Tibial nerve (tissue), 4 donors: ENCODE data around the gene APOB. TPM values are rescaled to one million over a fixed set of nuclear protein-coding genes. Genes with fewer than 3 reads are reported as not detected.
A peak's percentile ranks its signal among the peaks of the same experiment; 100 is the strongest.

Experiments used
- DNase-seq, 2 donors: peaks; one replicate each; pipeline ENCODE4 v3.0.0-alpha.2; 2019; ENCODE audit warnings: low spot score in 2 of 2
- H3K27ac ChIP-seq, 4 donors: fragments of 200-600 bp; sonication (generic) in 3 of 4; one replicate each; pipeline ENCODE4 v1.5.1; 2017 to 2019; ENCODE audit warnings: mild to moderate bottlenecking in 1 of 4
- H3K27me3 ChIP-seq, 2 donors: fragments of 200-600 bp; sonication (generic) in 1 of 2; one replicate each; pipeline versions ENCODE4 v1.5.1 to v1.6.0; 2017 to 2019
- H3K36me3 ChIP-seq, 3 donors: fragments of 200-600 bp; sonication (generic); one replicate each; pipeline ENCODE4 v1.5.1; 2018 to 2019
- H3K4me1 ChIP-seq, 4 donors: fragments of 200-600 bp; sonication (generic) in 3 of 4; one replicate each; pipeline ENCODE4 v1.5.1; 2017 to 2019
- H3K4me3 ChIP-seq, 4 donors: fragments of 200-600 bp; sonication (generic) in 3 of 4; one replicate each; pipeline ENCODE4 v1.5.1; 2017 to 2019; ENCODE audit warnings: mild to moderate bottlenecking in 1 of 4, moderate library complexity in 1 of 4
- H3K9me3 ChIP-seq, 4 donors: fragments of 200-600 bp; sonication (generic) in 3 of 4; one replicate each; pipeline ENCODE4 v1.5.1; 2017 to 2019
- EP300 ChIP-seq, 2 donors: sonication (generic); formaldehyde crosslinking; IDR thresholded peaks; one replicate each; pipeline ENCODE4 v1.6.1; 2017; ENCODE audit warnings: antibody characterized with exemption in 2 of 2, mild to moderate bottlenecking in 1 of 2
- POLR2A ChIP-seq, 2 donors: fragments of 450-650 bp; IDR thresholded peaks; one replicate each; pipeline ENCODE4 v1.6.1; 2017; ENCODE audit warnings: antibody characterized with exemption in 2 of 2, mild to moderate bottlenecking in 2 of 2, moderate library complexity in 2 of 2
- WGBS, 2 donors: methylation state at CpG; one replicate each; pipeline ENCODE4 v1.1.5; 2018; 5-methylcytosine and 5-hydroxymethylcytosine counted together
- total RNA-seq, 4 donors: library from RNA; depleted of rRNA; stranded (reverse); fragments of >200 nt; gene quantifications; one replicate each; pipeline ENCODE4 v1.1.0, GENCODE V29; 2016
- TF ChIP-seq, protein P1 (sequence below), 5 experiments: fragments of 200-600 bp in 3 of 5; fragments of 450-650 bp in 2 of 5; sonication (generic) in 3 of 5; IDR thresholded peaks; one replicate each; pipeline ENCODE4 v1.5.1; 2016 to 2019; ENCODE audit warnings: antibody characterized with exemption in 5 of 5, mild to moderate bottlenecking in 3 of 5, moderate library complexity in 2 of 5

The APOB gene
- total RNA-seq, 4 donors from 2014 or later, result 2.1 to 4.2 (median 2.9) TPM

DNA sequence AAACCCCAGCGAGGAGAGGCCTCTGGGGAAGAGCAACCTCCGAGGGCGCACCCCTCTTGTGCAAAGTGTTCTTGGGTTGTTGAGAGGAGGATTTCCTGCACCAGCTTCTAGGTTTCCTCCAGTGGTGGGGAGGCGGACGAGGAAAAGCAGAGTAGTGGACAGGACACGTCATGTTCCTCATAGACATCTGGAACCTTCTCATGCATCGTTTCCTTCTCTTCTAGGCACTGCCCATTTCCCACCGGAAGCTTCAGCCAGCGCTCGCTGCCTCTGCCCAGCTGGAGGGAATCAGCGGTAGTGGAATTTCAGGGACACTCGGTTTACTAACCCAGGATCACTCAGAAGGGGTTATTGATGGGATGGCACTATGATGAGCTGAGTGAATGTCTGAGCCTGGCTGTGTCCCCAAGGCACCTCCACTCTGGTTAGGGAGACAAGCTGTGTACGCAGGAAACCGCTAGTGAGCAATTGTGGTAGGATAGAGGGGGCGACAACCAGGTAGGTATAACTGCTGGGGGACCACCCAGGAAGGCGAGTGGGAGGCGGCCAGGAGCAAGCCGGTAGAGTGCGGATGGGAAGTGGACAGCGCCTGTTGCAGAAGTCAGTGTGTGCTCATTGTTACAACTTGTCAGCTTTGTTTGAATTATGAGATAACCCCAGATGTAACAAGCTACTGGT is 960 bp upstream of the APOB start:
- Histone ChIP-seq H3K36me3 (no peaks in the 10 kb centered on the region), H3K9me3 (no peaks in the 10 kb centered on the region), H3K4me1 (peaks cover 0 to 25% (median 4%) of the 10 kb centered on the region in 4 donors), H3K4me3 (no peak overlapping the region), H3K27me3 (no peaks in the 10 kb centered on the region), H3K27ac (no peak overlapping the region)
- no peak for DNase-seq
- TF ChIP-seq POLR2A (IDR thresholded peaks at IDR 0.05) (no peak), EP300 (IDR thresholded peaks at IDR 0.05) (no peak)
- TF ChIP-seq, protein P1, sequence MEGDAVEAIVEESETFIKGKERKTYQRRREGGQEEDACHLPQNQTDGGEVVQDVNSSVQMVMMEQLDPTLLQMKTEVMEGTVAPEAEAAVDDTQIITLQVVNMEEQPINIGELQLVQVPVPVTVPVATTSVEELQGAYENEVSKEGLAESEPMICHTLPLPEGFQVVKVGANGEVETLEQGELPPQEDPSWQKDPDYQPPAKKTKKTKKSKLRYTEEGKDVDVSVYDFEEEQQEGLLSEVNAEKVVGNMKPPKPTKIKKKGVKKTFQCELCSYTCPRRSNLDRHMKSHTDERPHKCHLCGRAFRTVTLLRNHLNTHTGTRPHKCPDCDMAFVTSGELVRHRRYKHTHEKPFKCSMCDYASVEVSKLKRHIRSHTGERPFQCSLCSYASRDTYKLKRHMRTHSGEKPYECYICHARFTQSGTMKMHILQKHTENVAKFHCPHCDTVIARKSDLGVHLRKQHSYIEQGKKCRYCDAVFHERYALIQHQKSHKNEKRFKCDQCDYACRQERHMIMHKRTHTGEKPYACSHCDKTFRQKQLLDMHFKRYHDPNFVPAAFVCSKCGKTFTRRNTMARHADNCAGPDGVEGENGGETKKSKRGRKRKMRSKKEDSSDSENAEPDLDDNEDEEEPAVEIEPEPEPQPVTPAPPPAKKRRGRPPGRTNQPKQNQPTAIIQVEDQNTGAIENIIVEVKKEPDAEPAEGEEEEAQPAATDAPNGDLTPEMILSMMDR (IDR thresholded peaks at IDR 0.05), result no peak
- 82 to 83% methylated on average over 20 of the region's 20 CpGs for WGBS, 2 donors

DNA sequence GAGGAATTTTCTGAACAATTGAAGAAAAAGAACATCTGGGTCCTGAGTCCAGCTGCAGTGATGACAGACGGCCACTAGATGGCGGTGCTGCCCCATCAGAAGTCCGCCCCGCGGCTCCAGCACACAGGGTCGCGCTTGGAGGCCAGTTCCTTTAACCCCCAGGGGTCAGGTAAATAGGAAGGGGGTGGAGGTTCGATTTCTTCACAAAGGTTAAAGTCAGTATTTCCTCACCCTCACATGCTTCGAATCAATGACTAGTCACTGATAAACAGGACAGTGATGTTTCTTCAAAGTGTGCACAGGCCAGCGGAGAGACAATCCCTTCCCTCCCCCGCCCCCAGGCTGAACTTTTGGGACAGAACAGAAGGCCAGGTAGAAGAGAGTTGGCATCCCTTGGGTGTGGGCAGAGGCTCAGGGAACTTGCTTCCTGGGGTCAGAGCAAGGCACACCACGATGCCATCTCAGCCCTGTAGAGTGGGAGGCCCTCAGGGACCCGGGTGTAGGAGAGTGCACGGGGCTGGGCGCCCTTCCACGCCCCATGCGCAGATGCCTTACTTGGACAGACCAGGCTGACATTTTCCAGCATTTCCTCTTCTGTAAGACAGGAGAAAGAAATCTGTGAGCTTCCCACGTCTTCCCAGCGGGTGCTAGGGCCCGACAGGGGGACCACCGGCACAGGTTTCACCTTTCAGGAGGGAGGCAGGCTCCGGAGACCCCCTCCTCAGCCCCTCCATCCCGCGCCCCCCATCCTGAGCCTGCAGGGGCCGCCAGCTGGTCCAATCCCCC is 722 bp downstream of the APOB start:
- DNase-seq, result peak; percentile 60 to 71
- peak overlapping the region in 2 of 4 donors; percentile 24 to 77 for H3K27ac ChIP-seq
- no peaks in the 10 kb centered on the region for H3K27me3 ChIP-seq
- H3K4me3 ChIP-seq, result peak overlapping the region in 3 of 4 donors; percentile 2 to 27 (median 19)
- TF ChIP-seq POLR2A (IDR thresholded peaks at IDR 0.05) (no peak), EP300 (IDR thresholded peaks at IDR 0.05) (peak in 1 of 2 donors; percentile 23)
- TF ChIP-seq, protein P1 (IDR thresholded peaks at IDR 0.05), result peak; percentile 91 to 100 (median 98)
- H3K36me3 ChIP-seq, result no peaks in the 10 kb centered on the region
- H3K4me1 ChIP-seq, result peaks cover 0 to 38% (median 11%) of the 10 kb centered on the region in 4 donors
- WGBS, 2 donors, result 25 to 31% methylated on average over 19 to 21 of the region's 25 CpGs
- no peaks in the 10 kb centered on the region for H3K9me3 ChIP-seq

DNA sequence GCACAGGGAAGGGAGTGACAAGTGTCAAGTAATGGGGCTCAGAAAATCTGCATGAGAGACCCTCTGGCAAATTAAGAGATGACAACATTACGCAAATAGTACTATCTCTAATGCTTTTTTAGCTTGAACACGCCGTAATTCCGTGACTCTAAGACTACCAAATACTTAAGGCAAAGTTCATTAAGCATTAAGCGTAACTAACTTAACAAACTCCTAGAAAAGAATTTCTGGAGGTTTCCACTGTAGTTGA is 1.2 kb downstream of the APOB start:
- Histone ChIP-seq H3K4me3 (no peak overlapping the region), H3K27ac (peak overlapping the region in 3 of 4 donors; percentile 18 to 77 (median 24)), H3K9me3 (no peaks in the 10 kb centered on the region), H3K27me3 (no peaks in the 10 kb centered on the region), H3K4me1 (peaks cover 0 to 43% (median 11%) of the 10 kb centered on the region in 4 donors), H3K36me3 (no peaks in the 10 kb centered on the region)
- no peak for DNase-seq
- WGBS, 2 donors, result 25 to 26% methylated on average over 5 of the region's 5 CpGs
- TF ChIP-seq, protein P1 (IDR thresholded peaks at IDR 0.05), result no peak
- no peak for TF ChIP-seq EP300 (IDR thresholded peaks at IDR 0.05)
- TF ChIP-seq POLR2A (IDR thresholded peaks at IDR 0.05), result no peak

DNA sequence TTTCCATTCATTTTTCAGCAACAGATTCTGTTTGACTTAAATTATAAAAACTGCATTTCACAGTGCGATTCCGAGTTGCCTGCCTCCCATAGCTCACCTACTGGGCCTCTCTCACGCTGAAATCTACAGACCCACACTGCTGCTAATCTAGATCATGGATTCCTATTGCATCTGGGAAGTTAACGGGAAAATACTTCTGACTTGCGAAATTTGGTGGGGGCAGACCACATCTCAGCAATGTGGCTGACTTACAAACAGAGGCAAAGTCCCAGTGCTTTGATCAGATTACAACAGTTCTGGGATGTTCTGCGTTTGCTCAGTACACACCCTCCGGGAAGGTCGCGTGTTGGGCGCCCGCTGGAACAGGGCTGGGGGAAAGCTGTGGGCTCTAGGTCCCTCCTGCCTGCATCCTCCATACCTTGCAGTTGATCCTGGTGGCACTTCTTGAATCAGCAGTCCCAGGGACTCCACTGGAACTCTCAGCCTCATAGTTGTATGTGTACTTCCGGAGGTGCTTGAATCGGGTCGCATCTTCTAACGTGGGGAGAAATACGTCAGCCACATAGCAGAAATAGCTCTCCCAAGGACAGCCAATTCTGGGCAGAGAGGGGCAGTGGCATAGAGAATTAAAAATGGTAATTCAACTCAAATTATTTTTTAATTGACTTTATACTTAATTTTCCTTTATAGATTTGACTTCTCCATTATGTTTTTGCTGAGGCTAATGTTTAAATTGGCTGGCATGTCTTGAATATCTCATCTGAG is 1.7 kb downstream of the APOB start:
- Histone ChIP-seq H3K36me3 (no peaks in the 10 kb centered on the region), H3K27me3 (no peaks in the 10 kb centered on the region), H3K27ac (peak overlapping the region in 3 of 4 donors; percentile 18 to 77 (median 24)), H3K4me3 (no peak overlapping the region), H3K4me1 (peaks cover 0 to 46% (median 11%) of the 10 kb centered on the region in 4 donors), H3K9me3 (no peaks in the 10 kb centered on the region)
- TF ChIP-seq, protein P1 (IDR thresholded peaks at IDR 0.05), result no peak
- TF ChIP-seq POLR2A (IDR thresholded peaks at IDR 0.05) (no peak), EP300 (IDR thresholded peaks at IDR 0.05) (no peak)
- WGBS, 2 donors, result 82 to 83% methylated on average over 16 of the region's 16 CpGs
- DNase-seq, result no peak
